Thyroid gland (tissue), 4 donors: Measurements from ENCODE around the gene BRINP3.

Experiments used
- CTCF ChIP-seq, 6 experiments: fragments of 200-600 bp in 3 of 6; fragments of 450-650 bp in 3 of 6; sonication (generic) in 3 of 6; IDR thresholded peaks; one replicate each; pipeline ENCODE4 v1.5.1; 2016 to 2019; ENCODE audit warnings: antibody characterized with exemption in 6 of 6, mild to moderate bottlenecking in 2 of 6, inconsistent platforms in 1 of 6, moderate library complexity in 1 of 6
- POLR2A ChIP-seq, 2 donors: fragments of 450-650 bp; IDR thresholded peaks; one replicate each; pipeline ENCODE4 v1.6.1; 2017; ENCODE audit warnings: antibody characterized with exemption in 2 of 2, mild to moderate bottlenecking in 2 of 2, moderate library complexity in 1 of 2

- TF ChIP-seq CTCF (IDR thresholded peaks at IDR 0.05): no peak
- no peak for TF ChIP-seq POLR2A (IDR thresholded peaks at IDR 0.05)
Observed at GRCh38 chr1:190479050-190479397, 1.4 kb upstream of the BRINP3 start.
